Measurements from ENCODE around the gene BUD31.

The BUD31 gene

DNA sequence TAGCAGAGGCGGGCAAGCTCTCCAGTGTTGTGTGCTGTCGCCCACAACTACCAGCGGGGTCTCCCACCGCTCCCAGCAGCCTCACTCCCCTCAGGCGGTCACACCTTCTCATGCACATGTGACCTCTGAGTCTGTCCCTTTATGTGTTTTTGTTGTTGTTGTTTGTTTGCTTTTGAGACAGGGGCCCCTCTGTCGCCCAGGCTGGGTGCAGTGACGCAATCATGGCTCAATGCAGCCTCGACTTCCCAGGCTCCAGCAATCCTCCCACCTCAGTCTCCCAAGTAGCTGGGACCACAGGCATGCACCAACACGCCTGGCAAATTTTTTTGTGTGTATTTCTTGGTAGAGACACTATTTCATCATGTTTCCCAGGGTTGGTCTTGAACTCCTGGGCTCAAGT lies 31.4 kb downstream of the BUD31 start:
- no CpG with 5 or more reads among the region's 9 CpGs for WGBS (ENCODE audit: extremely low coverage, insufficient coverage, insufficient read length)
- Histone ChIP-seq H4K8ac (ENCODE audit: low read depth, low read length) (no peak overlapping the region), H2BK12ac (ENCODE audit: low read length) (no peak overlapping the region), H3K36me3 (ENCODE audit: control insufficient read depth in 1 of 2, insufficient read depth in 2 of 2, low read length in 2 of 2) (peaks cover 14 to 17% of the 10 kb centered on the region in 2 experiments), H3K4me3 (ENCODE audit: low read depth, low read length) (peak overlapping the region; percentile 45), H3K9me3 (ENCODE audit: insufficient read depth, low read depth, low read length) (no peaks in the 10 kb centered on the region), H4K91ac (ENCODE audit: low read depth, low read length) (no peak overlapping the region), H4K12ac (ENCODE audit: low read depth, low read length) (peak overlapping the region; percentile 11), H2BK5ac (ENCODE audit: low read depth, low read length, poor library complexity) (no peak overlapping the region), H3K4ac (ENCODE audit: low read depth, low read length) (peak overlapping the region; percentile 44), H3K18ac (ENCODE audit: low read length) (peak overlapping the region; percentile 63), H3K27ac (ENCODE audit: low read depth, low read length) (no peak overlapping the region), H2AK5ac (ENCODE audit: low read length) (no peak overlapping the region), H3K4me2 (ENCODE audit: low read length) (peak overlapping the region; percentile 69), H3K79me1 (ENCODE audit: low read length) (peaks cover 9% of the 10 kb centered on the region), H3K4me1 (ENCODE audit: control insufficient read depth in 1 of 2, insufficient read depth in 2 of 2, low read length in 2 of 2) (peaks cover 10 to 23% of the 10 kb centered on the region in 2 experiments), H2BK120ac (ENCODE audit: insufficient read depth, low read length, poor library complexity) (no peak overlapping the region), H3K9ac (ENCODE audit: low read length) (no peak overlapping the region), H3K27me3 (ENCODE audit: insufficient read depth, low read length) (no peaks in the 10 kb centered on the region), H2AFZ (ENCODE audit: insufficient read depth, low read length, poor library complexity) (peak overlapping the region; percentile 10), H3K14ac (ENCODE audit: low read length) (no peak overlapping the region), H3K79me2 (ENCODE audit: control insufficient read depth, insufficient read depth, low read length, poor library complexity) (peaks cover 16% of the 10 kb centered on the region), H3K23ac (ENCODE audit: low read length) (no peak overlapping the region)
- DNase-seq, result no peak

DNA sequence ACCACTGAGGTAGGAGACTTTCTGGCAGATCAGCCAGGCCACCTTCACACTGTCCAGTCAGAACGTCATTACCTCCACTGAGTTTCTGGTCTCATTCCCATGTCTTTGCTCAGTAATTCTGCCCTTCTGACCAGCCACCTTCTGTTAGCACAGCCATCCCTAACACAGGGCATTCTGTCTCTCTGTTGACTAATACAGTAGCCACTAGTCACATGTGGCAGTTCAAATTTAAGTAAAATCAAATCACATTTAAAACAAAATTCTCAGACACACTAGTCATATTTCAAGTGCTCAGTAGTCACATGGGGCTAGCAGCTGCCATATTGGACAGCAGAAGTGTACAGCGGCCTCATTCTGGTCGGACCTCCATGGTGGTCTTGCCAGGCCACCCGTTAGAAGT lies 37.3 kb downstream of the BUD31 start:
- H4K8ac ChIP-seq (ENCODE audit: low read depth, low read length), result no peak overlapping the region
- DNase-seq, result no peak
- no peak overlapping the region for H3K14ac ChIP-seq (ENCODE audit: low read length)
- no peak overlapping the region for H3K4me2 ChIP-seq (ENCODE audit: low read length)
- H3K4ac ChIP-seq (ENCODE audit: low read depth, low read length), result no peak overlapping the region
- no peaks in the 10 kb centered on the region for H3K79me2 ChIP-seq (ENCODE audit: control insufficient read depth, insufficient read depth, low read length, poor library complexity)
- H2BK12ac ChIP-seq (ENCODE audit: low read length), result no peak overlapping the region
- no peak overlapping the region for H3K9ac ChIP-seq (ENCODE audit: low read length)
- H3K27me3 ChIP-seq (ENCODE audit: insufficient read depth, low read length), result no peaks in the 10 kb centered on the region
- no peak overlapping the region for H4K91ac ChIP-seq (ENCODE audit: low read depth, low read length)
- H3K27ac ChIP-seq (ENCODE audit: low read depth, low read length), result no peak overlapping the region
- no peak overlapping the region for H3K4me3 ChIP-seq (ENCODE audit: low read depth, low read length)
- H4K12ac ChIP-seq (ENCODE audit: low read depth, low read length), result no peak overlapping the region
- no CpG with 5 or more reads among the region's 4 CpGs for WGBS (ENCODE audit: extremely low coverage, insufficient coverage, insufficient read length)
- no peak overlapping the region for H2BK120ac ChIP-seq (ENCODE audit: insufficient read depth, low read length, poor library complexity)
- H3K9me3 ChIP-seq (ENCODE audit: insufficient read depth, low read depth, low read length), result no peaks in the 10 kb centered on the region
- no peak overlapping the region for H3K23ac ChIP-seq (ENCODE audit: low read length)
- H2BK5ac ChIP-seq (ENCODE audit: low read depth, low read length, poor library complexity), result no peak overlapping the region
- peaks cover 58 to 67% of the 10 kb centered on the region in 2 experiments for H3K36me3 ChIP-seq (ENCODE audit: control insufficient read depth in 1 of 2, insufficient read depth in 2 of 2, low read length in 2 of 2)
- H3K79me1 ChIP-seq (ENCODE audit: low read length), result peaks cover 2% of the 10 kb centered on the region
- peaks cover 0 to 4% of the 10 kb centered on the region in 2 experiments for H3K4me1 ChIP-seq (ENCODE audit: control insufficient read depth in 1 of 2, insufficient read depth in 2 of 2, low read length in 2 of 2)
- no peak overlapping the region for H2AFZ ChIP-seq (ENCODE audit: insufficient read depth, low read length, poor library complexity)
- H3K18ac ChIP-seq (ENCODE audit: low read length), result no peak overlapping the region
- no peak overlapping the region for H2AK5ac ChIP-seq (ENCODE audit: low read length)

DNA sequence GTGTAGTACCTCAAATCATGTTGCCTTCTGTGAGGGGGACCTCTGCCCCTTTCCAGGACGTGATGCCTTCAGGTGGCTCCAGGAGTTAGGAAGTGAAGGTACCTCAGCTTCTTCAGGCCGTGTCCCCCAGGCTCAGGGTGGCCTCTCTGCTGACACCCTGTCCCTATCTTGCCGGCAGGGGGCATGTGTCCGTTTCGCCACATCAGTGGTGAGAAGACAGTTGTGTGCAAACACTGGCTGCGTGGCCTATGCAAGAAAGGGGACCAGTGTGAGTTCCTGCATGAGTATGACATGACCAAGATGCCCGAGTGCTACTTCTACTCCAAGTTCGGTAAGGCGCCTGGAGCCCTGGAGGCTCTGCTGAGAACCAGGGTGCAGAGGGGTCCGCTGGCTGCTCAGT lies 39.2 kb downstream of the BUD31 start:
- no peak overlapping the region for H2AFZ ChIP-seq (ENCODE audit: insufficient read depth, low read length, poor library complexity)
- H3K18ac ChIP-seq (ENCODE audit: low read length), result no peak overlapping the region
- no peak overlapping the region for H3K9ac ChIP-seq (ENCODE audit: low read length)
- H3K14ac ChIP-seq (ENCODE audit: low read length), result no peak overlapping the region
- no peak overlapping the region for H4K91ac ChIP-seq (ENCODE audit: low read depth, low read length)
- no peaks in the 10 kb centered on the region for H3K27me3 ChIP-seq (ENCODE audit: insufficient read depth, low read length)
- no peak overlapping the region for H2BK5ac ChIP-seq (ENCODE audit: low read depth, low read length, poor library complexity)
- WGBS (ENCODE audit: extremely low coverage, insufficient coverage, insufficient read length), result no CpG with 5 or more reads among the region's 10 CpGs
- no peaks in the 10 kb centered on the region for H3K79me2 ChIP-seq (ENCODE audit: control insufficient read depth, insufficient read depth, low read length, poor library complexity)
- no peak overlapping the region for H3K4me2 ChIP-seq (ENCODE audit: low read length)
- H3K23ac ChIP-seq (ENCODE audit: low read length), result no peak overlapping the region
- H3K4me1 ChIP-seq (ENCODE audit: control insufficient read depth in 1 of 2, insufficient read depth in 2 of 2, low read length in 2 of 2), result peaks cover 0 to 2% of the 10 kb centered on the region in 2 experiments
- DNase-seq, result peak; percentile 22 to 66
- H3K9me3 ChIP-seq (ENCODE audit: insufficient read depth, low read depth, low read length), result peaks cover 6% of the 10 kb centered on the region
- H2BK120ac ChIP-seq (ENCODE audit: insufficient read depth, low read length, poor library complexity), result no peak overlapping the region
- H3K27ac ChIP-seq (ENCODE audit: low read depth, low read length), result no peak overlapping the region
- peaks cover 2% of the 10 kb centered on the region for H3K79me1 ChIP-seq (ENCODE audit: low read length)
- no peak overlapping the region for H4K12ac ChIP-seq (ENCODE audit: low read depth, low read length)
- no peak overlapping the region for H3K4ac ChIP-seq (ENCODE audit: low read depth, low read length)
- no peak overlapping the region for H2BK12ac ChIP-seq (ENCODE audit: low read length)
- no peak overlapping the region for H2AK5ac ChIP-seq (ENCODE audit: low read length)
- H3K4me3 ChIP-seq (ENCODE audit: low read depth, low read length), result no peak overlapping the region
- no peak overlapping the region for H4K8ac ChIP-seq (ENCODE audit: low read depth, low read length)
- H3K36me3 ChIP-seq (ENCODE audit: control insufficient read depth in 1 of 2, insufficient read depth in 2 of 2, low read length in 2 of 2), result peaks cover 73 to 79% of the 10 kb centered on the region in 2 experiments

DNA sequence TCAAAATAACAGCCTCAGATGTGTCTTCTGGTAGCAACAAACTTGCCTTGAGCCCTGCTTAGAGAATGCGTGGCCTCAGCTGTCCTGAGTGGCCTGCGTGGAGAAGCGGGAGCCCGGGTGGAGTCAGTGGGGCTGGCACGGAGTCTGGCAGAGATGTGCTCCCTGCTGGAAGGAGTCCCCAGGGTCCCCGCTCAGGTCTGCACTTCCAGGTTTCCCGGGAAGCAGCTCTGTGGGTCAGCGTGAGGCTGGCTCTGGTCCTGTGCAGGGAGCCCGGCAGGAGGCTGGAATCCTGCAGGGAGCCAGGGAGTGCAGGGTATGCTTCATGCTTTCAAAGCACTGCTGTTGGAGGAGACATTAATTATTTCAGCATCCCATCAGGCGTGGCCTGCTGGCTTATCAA lies 40.1 kb downstream of the BUD31 start:
- Histone ChIP-seq H3K4ac (ENCODE audit: low read depth, low read length) (no peak overlapping the region), H3K9ac (ENCODE audit: low read length) (no peak overlapping the region), H3K27me3 (ENCODE audit: insufficient read depth, low read length) (no peaks in the 10 kb centered on the region), H3K4me2 (ENCODE audit: low read length) (no peak overlapping the region), H3K79me1 (ENCODE audit: low read length) (peaks cover 1% of the 10 kb centered on the region), H3K4me1 (ENCODE audit: control insufficient read depth in 1 of 2, insufficient read depth in 2 of 2, low read length in 2 of 2) (peaks cover 0 to under 1% of the 10 kb centered on the region in 2 experiments), H4K8ac (ENCODE audit: low read depth, low read length) (no peak overlapping the region), H3K79me2 (ENCODE audit: control insufficient read depth, insufficient read depth, low read length, poor library complexity) (no peaks in the 10 kb centered on the region), H2AK5ac (ENCODE audit: low read length) (no peak overlapping the region), H4K12ac (ENCODE audit: low read depth, low read length) (no peak overlapping the region), H3K27ac (ENCODE audit: low read depth, low read length) (no peak overlapping the region), H3K14ac (ENCODE audit: low read length) (no peak overlapping the region), H3K18ac (ENCODE audit: low read length) (no peak overlapping the region), H4K91ac (ENCODE audit: low read depth, low read length) (no peak overlapping the region), H2BK120ac (ENCODE audit: insufficient read depth, low read length, poor library complexity) (no peak overlapping the region), H2BK5ac (ENCODE audit: low read depth, low read length, poor library complexity) (no peak overlapping the region), H3K36me3 (ENCODE audit: control insufficient read depth in 1 of 2, insufficient read depth in 2 of 2, low read length in 2 of 2) (peaks cover 80 to 85% of the 10 kb centered on the region in 2 experiments), H2AFZ (ENCODE audit: insufficient read depth, low read length, poor library complexity) (no peak overlapping the region), H2BK12ac (ENCODE audit: low read length) (no peak overlapping the region), H3K4me3 (ENCODE audit: low read depth, low read length) (no peak overlapping the region), H3K23ac (ENCODE audit: low read length) (no peak overlapping the region), H3K9me3 (ENCODE audit: insufficient read depth, low read depth, low read length) (peaks cover 6% of the 10 kb centered on the region)
- no CpG with 5 or more reads among the region's 10 CpGs for WGBS (ENCODE audit: extremely low coverage, insufficient coverage, insufficient read length)
- DNase-seq, result no peak
